HepG2 (cell line): ENCODE results near the gene BSND. TPM values are rescaled to one million over a fixed set of nuclear protein-coding genes. Genes with fewer than 3 reads are reported as not detected.
A peak's percentile ranks its signal among the peaks of the same experiment; 100 is the strongest.

ENCODE experiments used
- ATAC-seq: fragments of 200-7000 bp; cut with Tn5 transposase; 3 replicates; pipeline ENCODE4 v1.9.1; 2020; ENCODE audit warnings: mild to moderate bottlenecking, moderate library complexity
- BruUV-seq: library from RNA; stranded (reverse); fragments of 400-500 nt; replicated peaks from 2 replicates; lab custom pipeline; 2021; lab: Mats Ljungman, UMichigan
- CTCF ChIA-PET: fragments of 300-600 bp; formaldehyde crosslinking; extraction: SDS; loops from one replicate; lab custom pipeline; 2021; ENCODE audit warnings: low total read pairs, inconsistent platforms, low intra/inter-chr PET ratio; lab: Yijun Ruan, JAX
- POLR2A ChIA-PET: fragments of 350-600 bp; sonication (Branson Sonifier 250); formaldehyde crosslinking; loops from one replicate; lab custom pipeline; 2020; ENCODE audit warnings: antibody characterized with exemption, inconsistent platforms; lab: Yijun Ruan, JAX
- DNase-seq: peaks from one replicate; pipeline ENCODE4 v3.0.0-alpha.2; 2015; ENCODE audit warnings: low spot score
- FAIRE-seq: peaks from 3 replicates; lab custom pipeline; 2011; peaks lifted over from hg19 to GRCh38; lab: Jason Lieb, UNC
- H2AFZ ChIP-seq: one replicate; pipeline ENCODE4 v1.6.1; 2011; ENCODE audit warnings: low read length, inconsistent platforms
- H3K27ac ChIP-seq: fragments of 300-600 bp; 3 replicates; pipeline ENCODE4 v1.8.0; 2011; ENCODE audit warnings: mixed run types, mild to moderate bottlenecking, mixed read lengths, low read length, inconsistent platforms; ENCODE audit not compliant: insufficient read depth; ENCODE audit errors: extremely low read length
- H3K27me3 ChIP-seq, 2 experiments: fragments of 200-600 bp in 1 of 2; 2 replicates in 1 of 2; 3 replicates in 1 of 2; pipeline versions ENCODE4 v1.6.0 to v1.8.0; 2011; ENCODE audit warnings: low read length in 2 of 2, mild to moderate bottlenecking in 2 of 2, moderate library complexity in 2 of 2, inconsistent platforms in 1 of 2; ENCODE audit not compliant: insufficient read depth in 2 of 2, control insufficient read depth in 1 of 2
- H3K36me3 ChIP-seq, 2 experiments: fragments of 200-600 bp in 1 of 2; replicated peaks in 1 of 2; 2 replicates in 1 of 2; 3 replicates in 1 of 2; pipeline versions ENCODE4 v1.5.1 to v1.8.0; 2011; ENCODE audit warnings: low read length in 2 of 2, inconsistent platforms in 1 of 2; ENCODE audit not compliant: insufficient read depth in 2 of 2, control insufficient read depth in 1 of 2
- H3K4me1 ChIP-seq: 2 replicates; pipeline ENCODE4 v1.5.1; 2012; ENCODE audit warnings: low read length, inconsistent platforms; ENCODE audit not compliant: insufficient read depth
- H3K4me2 ChIP-seq: 2 replicates; pipeline ENCODE4 v1.6.0; 2011; ENCODE audit warnings: low read depth, low read length, inconsistent platforms
- H3K4me3 ChIP-seq, 3 experiments: fragments of 200-600 bp in 1 of 3; sonication (generic), shearing (Covaris generic) in 1 of 3; replicated peaks in 1 of 3; 2 replicates each; pipeline ENCODE4 v1.5.1; 2011 to 2016; ENCODE audit warnings: low read length in 3 of 3, inconsistent platforms in 2 of 3, low read depth in 2 of 3, mild to moderate bottlenecking in 2 of 3, control low read depth in 1 of 3, mixed read lengths in 1 of 3; ENCODE audit not compliant: insufficient read depth in 1 of 3
- H3K79me2 ChIP-seq: one replicate; pipeline ENCODE4 v1.6.1; 2011; ENCODE audit warnings: low read length, inconsistent platforms; ENCODE audit not compliant: insufficient read depth
- H3K9ac ChIP-seq: 2 replicates; pipeline ENCODE4 v1.6.0; 2011; ENCODE audit warnings: mild to moderate bottlenecking, low read depth, low read length, inconsistent platforms; ENCODE audit not compliant: insufficient read depth
- H3K9me3 ChIP-seq: 2 replicates; pipeline ENCODE4 v1.5.1; 2012; ENCODE audit warnings: mild to moderate bottlenecking, low read length
- H4K20me1 ChIP-seq: 2 replicates; pipeline ENCODE4 v1.6.0; 2011; ENCODE audit warnings: inconsistent platforms, mild to moderate bottlenecking, low read length, moderate library complexity; ENCODE audit not compliant: insufficient read depth
- CREB1 ChIP-seq, 2 experiments: fragments of 450-650 bp in 1 of 2; IDR thresholded peaks; 2 replicates each; pipeline ENCODE4 v1.6.1; 2016 to 2017; ENCODE audit warnings: control low read depth in 1 of 2, mild to moderate bottlenecking in 1 of 2, missing compliant biosample characterization in 1 of 2, missing genetic modification characterization in 1 of 2
- FOXO1 ChIP-seq: sonication (generic); formaldehyde crosslinking; IDR thresholded peaks from 2 replicates; pipeline ENCODE4 v1.4.0; 2020; ENCODE audit warnings: missing genetic modification reagents
- KAT7 ChIP-seq: IDR thresholded peaks from 2 replicates; pipeline ENCODE4 v1.6.1; 2018; ENCODE audit warnings: borderline replicate concordance, missing compliant biosample characterization
- MED1 ChIP-seq: sonication (generic); formaldehyde crosslinking; IDR thresholded peaks from 2 replicates; pipeline ENCODE4 v1.4.0; 2020; ENCODE audit warnings: missing genetic modification reagents
- SALL1 ChIP-seq: sonication (generic); formaldehyde crosslinking; IDR thresholded peaks from 2 replicates; pipeline ENCODE4 v1.8.0; 2022; ENCODE audit warnings: mild to moderate bottlenecking, missing genetic modification reagents
- TARDBP ChIP-seq: sonication (generic); formaldehyde crosslinking; IDR thresholded peaks from 2 replicates; pipeline ENCODE4 v1.8.0; 2022; ENCODE audit warnings: mild to moderate bottlenecking, missing genetic modification reagents
- TFDP2 ChIP-seq: sonication (generic); formaldehyde crosslinking; IDR thresholded peaks from 2 replicates; pipeline ENCODE4 v1.4.0; 2020; ENCODE audit warnings: missing genetic modification reagents
- TMF1 ChIP-seq: sonication (generic); formaldehyde crosslinking; IDR thresholded peaks from 2 replicates; pipeline ENCODE4 v1.8.1; 2022; ENCODE audit warnings: low read depth, missing genetic modification reagents
- TSC22D2 ChIP-seq: sonication (generic); formaldehyde crosslinking; IDR thresholded peaks from 2 replicates; pipeline ENCODE4 v1.5.1; 2020; ENCODE audit warnings: missing genetic modification reagents, mild to moderate bottlenecking, borderline replicate concordance
- ZFP82 ChIP-seq: sonication (generic); formaldehyde crosslinking; IDR thresholded peaks from 2 replicates; pipeline ENCODE4 v1.5.1; 2020; ENCODE audit warnings: mild to moderate bottlenecking, missing genetic modification reagents, borderline replicate concordance
- ZFP90 ChIP-seq: sonication (generic); formaldehyde crosslinking; IDR thresholded peaks from 2 replicates; pipeline ENCODE4 v1.8.0; 2022; ENCODE audit warnings: missing genetic modification reagents, mild to moderate bottlenecking, inconsistent platforms, borderline replicate concordance
- ZNF253 ChIP-seq: sonication (generic); formaldehyde crosslinking; IDR thresholded peaks from 2 replicates; pipeline ENCODE4 v1.8.0; 2022; ENCODE audit warnings: mild to moderate bottlenecking, missing genetic modification reagents, borderline replicate concordance
- ZNF563 ChIP-seq: sonication (generic); formaldehyde crosslinking; IDR thresholded peaks from 2 replicates; pipeline ENCODE4 v1.8.0; 2022; ENCODE audit warnings: mild to moderate bottlenecking, moderate library complexity, missing genetic modification reagents
- ZNF564 ChIP-seq: sonication (generic); formaldehyde crosslinking; IDR thresholded peaks from 2 replicates; pipeline ENCODE4 v1.8.1; 2023; ENCODE audit warnings: mild to moderate bottlenecking, missing genetic modification reagents
- ZNF660 ChIP-seq: sonication (generic); formaldehyde crosslinking; IDR thresholded peaks from 2 replicates; pipeline ENCODE4 v1.5.1; 2020; ENCODE audit warnings: mild to moderate bottlenecking, low read depth, missing genetic modification reagents, borderline replicate concordance
- ZNF737 ChIP-seq: sonication (generic); formaldehyde crosslinking; IDR thresholded peaks from 2 replicates; pipeline ENCODE4 v1.5.0; 2020; ENCODE audit warnings: missing genetic modification reagents, mild to moderate bottlenecking, borderline replicate concordance
- ZNF788 ChIP-seq: sonication (generic); formaldehyde crosslinking; IDR thresholded peaks from 2 replicates; pipeline ENCODE4 v1.5.0; 2020; ENCODE audit warnings: mild to moderate bottlenecking, missing genetic modification reagents, borderline replicate concordance
- ZSCAN30 ChIP-seq: sonication (generic); formaldehyde crosslinking; IDR thresholded peaks from 2 replicates; pipeline ENCODE4 v1.5.0; 2020; ENCODE audit warnings: mild to moderate bottlenecking, missing genetic modification reagents
- WGBS: methylation state at CpG from one replicate; pipeline ENCODE4 v1.1.6; 2017; ENCODE audit warnings: low lambda C conversion rate; 5-methylcytosine and 5-hydroxymethylcytosine counted together
- in situ Hi-C: cut with HindIII; loops from 2 replicates; pipeline ENCODE4 v1.10.0; 2017; ENCODE audit warnings: low pct_unique_long_range_greater_than_20kb; ENCODE audit not compliant: extremely low pct_ligation_motif_present
- intact Hi-C: fragments of 100-400 bp; cut with micrococcal nuclease; formaldehyde crosslinking; loops from one replicate; pipeline ENCODE4 v1.10.0; 2022; ENCODE audit not compliant: unreplicated experiment
- polyA plus RNA-seq, 8 experiments: library from polyadenylated mRNA; depleted of rRNA in 3 of 8; stranded (reverse) in 7 of 8; unstranded in 1 of 8; fragments of >200 nt; fragmentation: Illumina TruSeq in 4 of 8; extraction: Trizol in 4 of 8; gene quantifications; 2 replicates each; pipeline versions ENCODE4 v1.2.1 to v1.2.3, GENCODE V29; 2011 to 2016; ENCODE audit warnings: low read depth in 4 of 8, missing spikeins in 1 of 8, mixed read lengths in 1 of 8; ENCODE audit not compliant: insufficient read depth in 1 of 8
- total RNA-seq, 5 experiments: library from RNA; depleted of rRNA; stranded (reverse); fragments of >200 nt; fragmentation: Illumina TruSeq; extraction: Trizol; gene quantifications; 2 replicates each; pipeline ENCODE4 v1.2.3, GENCODE V29; 2016; ENCODE audit warnings: low read depth in 1 of 5
- TF ChIP-seq, protein P1 (sequence below), 2 experiments: sonication (generic) in 1 of 2; formaldehyde crosslinking in 1 of 2; IDR thresholded peaks; 2 replicates each; pipeline versions ENCODE4 v1.5.1 to v1.6.1; 2011 to 2020; ENCODE audit warnings: borderline replicate concordance in 1 of 2, low read depth in 1 of 2, low read length in 1 of 2, mild to moderate bottlenecking in 1 of 2, missing genetic modification reagents in 1 of 2, moderate library complexity in 1 of 2

BSND gene
- total and polyA plus RNA-seq, 2 of the 13 experiments (the other 11 are each of a cell fraction or from before 2014, with no cell fraction given) = not detected

GRCh38 chr1:55037733-55038551, 39.2 kb downstream of the BSND start (continued):
- TF ChIP-seq TSC22D2 (no peak), ZNF563 (peak; percentile 42; the same call in 1 of the 2 replicates), ZNF253 (CRISPR knock-in tag) (peak; percentile 72; the same call in 1 of the 2 replicates), ZNF564 (CRISPR knock-in tag) (no peak), KAT7 (CRISPR knock-in tag) (no peak)
- TF ChIP-seq, protein P1, sequence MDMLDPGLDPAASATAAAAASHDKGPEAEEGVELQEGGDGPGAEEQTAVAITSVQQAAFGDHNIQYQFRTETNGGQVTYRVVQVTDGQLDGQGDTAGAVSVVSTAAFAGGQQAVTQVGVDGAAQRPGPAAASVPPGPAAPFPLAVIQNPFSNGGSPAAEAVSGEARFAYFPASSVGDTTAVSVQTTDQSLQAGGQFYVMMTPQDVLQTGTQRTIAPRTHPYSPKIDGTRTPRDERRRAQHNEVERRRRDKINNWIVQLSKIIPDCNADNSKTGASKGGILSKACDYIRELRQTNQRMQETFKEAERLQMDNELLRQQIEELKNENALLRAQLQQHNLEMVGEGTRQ (IDR thresholded peaks at IDR 0.05; ENCODE audit: low read depth, low read length) = no peak
- TF ChIP-seq, protein P1 (CRISPR knock-in tag; IDR thresholded peaks at IDR 0.05; ENCODE audit: borderline replicate concordance) = no peak

- H3K9ac ChIP-seq = peak overlapping the region; percentile 77
- intact Hi-C loops (no loop called here), in situ Hi-C loops (no loop called here)
- DNase-seq (peak; percentile 34), FAIRE-seq (peak; percentile 72), ATAC-seq (peak; percentile 55)
- H3K27ac ChIP-seq = peak overlapping the region; percentile 82
- no peak overlapping the region for H2AFZ ChIP-seq
- ChIA-PET POLR2A (no interaction called here), CTCF (no interaction called here)
- H3K4me2 ChIP-seq = peak overlapping the region; percentile 94
- H4K20me1 ChIP-seq = peaks cover 22% of the 10 kb centered on the region
- peaks cover 44% of the 10 kb centered on the region for H3K79me2 ChIP-seq
- no TSS peak for BruUV-seq
- peak overlapping the region in 2 of 3 experiments; percentile 69 to 87; a peak in 4 of 6 replicates for H3K4me3 ChIP-seq
- H3K9me3 ChIP-seq = no peaks in the 10 kb centered on the region
- peaks cover 78% of the 10 kb centered on the region for H3K4me1 ChIP-seq
- peaks cover 0 to 6% of the 10 kb centered on the region in 2 experiments; a peak in 1 of 5 replicates for H3K27me3 ChIP-seq
- no peaks in the 10 kb centered on the region; a peak in 1 of 5 replicates for H3K36me3 ChIP-seq
- 11% methylated on average over 3 of the region's 3 CpGs for WGBS
- TF ChIP-seq FOXO1 (CRISPR knock-in tag) = 0 out of 2 replicates have a peak, but pooled peaks have one; percentile 21
- 0 out of 2 replicates have a peak, but pooled peaks have one; percentile 51 for TF ChIP-seq ZFP90 (CRISPR knock-in tag)
- TF ChIP-seq ZNF737 (CRISPR knock-in tag) = no peak
- TF ChIP-seq TMF1 = 0 out of 2 replicates have a peak, but pooled peaks have one; percentile 44
- TF ChIP-seq SALL1 (CRISPR knock-in tag) = 0 out of 2 replicates have a peak, but pooled peaks have one; percentile 30
- 0 out of 2 replicates have a peak, but pooled peaks have one; percentile 22 for TF ChIP-seq TFDP2 (CRISPR knock-in tag)
- no peak for TF ChIP-seq ZNF660 (CRISPR knock-in tag)
- 0 out of 2 replicates have a peak, but pooled peaks have one; percentile 34 for TF ChIP-seq TARDBP (CRISPR knock-in tag)
- 0 out of 2 replicates have a peak, but pooled peaks have one; percentile 21 for TF ChIP-seq ZFP82 (CRISPR knock-in tag)
- no peak for TF ChIP-seq ZSCAN30 (CRISPR knock-in tag)
- no peak for TF ChIP-seq CREB1 (IDR thresholded peaks at IDR 0.05)
- TF ChIP-seq CREB1 (CRISPR knock-in tag; IDR thresholded peaks at IDR 0.05) = peak; percentile 23; the same call in 1 of the 2 replicates
- TF ChIP-seq MED1 (CRISPR knock-in tag) = 0 out of 2 replicates have a peak, but pooled peaks have one; percentile 9
- TF ChIP-seq ZNF788 (CRISPR knock-in tag) = peak; percentile 8; the same call in 1 of the 2 replicates
Observed at GRCh38 chr1:55038552-55038838, 39.8 kb downstream of the BSND start.
